Forelimb muscle (tissue), 1 donor: ENCODE results near the gene LRP3. TPM values are rescaled to one million over a fixed set of nuclear protein-coding genes. Genes with fewer than 3 reads are reported as not detected.

Experiments
- DNase-seq: peaks from one replicate; pipeline ENCODE4 v3.0.0-alpha.2; 2013; ENCODE audit warnings: low read depth
- polyA plus RNA-seq: library from polyadenylated mRNA; unstranded; fragments of 120-200 nt; gene quantifications from one replicate; pipeline ENCODE4 v1.2.1, GENCODE V29; 2013; ENCODE audit not compliant: insufficient read length

The LRP3 gene
- polyA plus RNA-seq, 1 donor, result 19.2 TPM

GRCh38 chr19:33235269-33235995 is 41.3 kb downstream of the LRP3 start:
- no peak for DNase-seq

DNA sequence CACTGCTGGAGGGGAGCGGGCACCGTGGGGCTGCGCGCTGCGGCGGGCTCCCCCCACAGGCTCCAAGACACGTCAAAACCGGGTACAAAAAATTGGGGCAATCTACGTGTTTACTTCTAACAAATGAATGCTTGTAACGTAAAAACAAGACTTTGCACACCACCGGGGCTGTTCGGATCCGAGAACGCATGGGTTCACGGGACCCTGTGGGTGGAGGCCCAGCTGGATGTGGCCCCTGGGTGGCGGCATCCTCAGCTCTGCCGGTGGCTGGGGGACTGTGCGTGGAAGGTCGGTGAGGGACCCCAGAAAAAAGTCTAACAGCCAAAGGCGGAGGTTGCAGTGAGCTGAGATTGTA is 41.8 kb downstream of the LRP3 start:
- no peak for DNase-seq

DNA sequence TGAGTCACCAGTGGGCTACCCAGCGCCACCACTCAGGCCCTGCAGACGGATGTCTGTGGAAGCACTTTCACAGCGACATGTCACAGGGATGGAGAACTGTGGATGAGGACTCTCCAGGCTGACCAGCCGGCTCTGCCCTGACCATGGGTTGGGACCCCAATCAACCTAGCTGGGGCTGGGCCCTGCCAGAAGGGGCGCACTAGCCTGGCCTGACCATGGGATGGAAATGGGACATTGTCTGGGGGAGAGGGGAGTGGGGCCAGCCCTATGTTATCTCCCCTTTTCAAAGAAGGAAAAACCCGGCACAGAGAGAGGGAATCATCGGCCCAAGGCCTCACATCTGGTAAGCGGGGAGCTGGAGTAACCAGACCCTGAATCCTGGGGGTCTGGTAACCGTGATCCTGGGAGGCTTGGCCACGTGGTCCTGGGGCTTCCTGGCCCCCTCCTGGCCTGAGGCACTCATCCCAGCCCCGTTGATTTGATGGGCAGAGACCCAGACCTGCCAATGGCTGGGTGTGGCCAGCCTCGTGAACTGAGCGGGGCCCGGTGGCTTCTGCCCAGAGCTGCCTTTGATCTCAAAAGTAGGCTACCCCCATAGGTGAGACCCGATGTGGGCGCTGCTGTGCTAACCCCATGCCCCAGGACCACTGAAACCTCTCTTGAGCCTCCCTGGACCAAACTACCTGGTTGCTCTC is 42.7 kb downstream of the LRP3 start:
- DNase-seq, result no peak

- no peak for DNase-seq
Measured at GRCh38 chr19:33238481-33239149, 44.5 kb downstream of the LRP3 start.

DNA sequence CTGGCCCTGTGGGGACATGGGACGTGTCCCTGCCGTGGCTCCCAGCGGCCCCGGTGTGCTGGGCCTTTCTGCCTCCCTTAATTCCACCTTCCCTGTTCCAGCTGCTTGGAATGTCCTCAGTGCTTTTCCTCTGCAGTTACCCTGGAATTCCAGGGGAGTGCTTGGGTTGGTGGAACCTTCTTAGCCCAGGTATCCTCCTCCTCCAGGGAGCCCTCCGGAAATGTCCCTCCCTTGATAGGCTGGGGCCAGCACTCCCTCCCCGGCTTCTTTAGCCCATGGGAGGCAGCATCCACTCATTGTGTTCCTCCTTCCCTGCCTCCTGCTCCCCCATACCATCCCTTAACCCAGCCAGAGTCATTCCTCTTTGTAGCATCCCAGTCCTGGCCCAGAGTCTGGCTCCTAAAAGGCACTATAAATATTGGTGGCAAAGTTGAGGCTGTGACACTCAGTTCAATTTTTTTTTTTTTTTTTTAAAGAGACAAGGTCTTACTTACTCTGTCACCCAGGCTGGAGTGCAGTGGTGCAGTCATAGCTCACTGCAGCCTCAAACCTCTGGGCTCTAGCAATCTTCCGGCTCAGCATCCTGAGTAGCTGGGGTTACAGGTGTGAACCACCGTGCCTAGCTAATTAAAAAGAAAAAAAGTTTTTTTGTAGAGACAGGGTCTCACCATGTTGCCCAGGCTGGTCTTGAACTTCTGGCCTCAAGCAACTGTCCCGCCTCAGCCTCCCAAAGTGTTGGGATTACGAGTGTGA is 45.3 kb downstream of the LRP3 start:
- no peak for DNase-seq

DNA sequence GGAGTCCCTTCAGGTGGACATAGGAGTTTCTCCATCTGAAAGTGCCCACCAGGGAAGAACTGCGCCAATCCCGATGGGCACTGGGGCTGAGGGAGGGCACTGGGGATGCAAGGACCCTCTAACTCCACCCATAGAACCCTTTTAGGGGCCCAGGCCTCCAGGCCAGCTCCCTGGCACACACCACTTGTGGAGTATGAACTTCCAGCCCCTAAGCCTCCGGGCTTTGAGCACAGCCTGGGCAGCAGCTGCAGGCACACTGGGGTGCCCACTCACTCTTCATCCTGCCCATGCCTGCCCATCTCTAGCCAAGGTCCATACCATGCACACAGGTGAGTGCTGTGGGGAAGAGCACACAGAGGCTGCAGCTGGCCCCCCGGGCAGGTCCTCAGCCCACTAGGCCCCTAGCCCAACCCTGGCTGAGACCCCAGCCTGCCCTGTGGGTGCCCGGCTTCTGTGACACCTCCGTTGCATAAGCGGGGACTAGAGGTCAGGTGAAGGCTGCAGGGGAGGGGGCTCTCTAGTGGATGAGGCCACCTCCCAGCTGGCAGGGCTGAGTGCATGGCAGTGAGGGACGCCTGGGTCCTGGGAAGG is 46.1 kb downstream of the LRP3 start:
- no peak for DNase-seq

GRCh38 chr19:33241091-33241529 is 47.0 kb downstream of the LRP3 start:
- no peak for DNase-seq

GRCh38 chr19:33241530-33242101 is 47.5 kb downstream of the LRP3 start:
- no peak for DNase-seq

DNA sequence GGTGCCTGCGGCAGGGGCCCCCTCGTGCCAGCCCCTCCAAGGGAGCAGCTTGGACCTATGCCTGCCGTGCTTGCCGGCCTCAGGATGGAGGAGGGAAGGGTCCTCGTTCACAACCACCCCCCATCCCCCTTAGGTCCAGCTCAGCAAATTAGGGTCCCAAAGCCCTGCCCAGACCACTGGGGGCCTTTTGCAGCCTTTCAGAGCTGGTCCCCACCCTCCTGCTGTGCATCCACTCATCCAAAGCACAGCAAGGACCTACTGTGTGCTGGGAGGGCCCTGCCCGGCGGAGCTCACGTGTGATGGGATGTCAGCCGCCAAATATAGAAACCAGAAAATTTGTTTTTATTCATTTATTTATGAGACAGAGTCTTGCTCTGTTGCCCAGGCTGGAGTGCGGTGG is 48.0 kb downstream of the LRP3 start:
- no peak for DNase-seq

DNA sequence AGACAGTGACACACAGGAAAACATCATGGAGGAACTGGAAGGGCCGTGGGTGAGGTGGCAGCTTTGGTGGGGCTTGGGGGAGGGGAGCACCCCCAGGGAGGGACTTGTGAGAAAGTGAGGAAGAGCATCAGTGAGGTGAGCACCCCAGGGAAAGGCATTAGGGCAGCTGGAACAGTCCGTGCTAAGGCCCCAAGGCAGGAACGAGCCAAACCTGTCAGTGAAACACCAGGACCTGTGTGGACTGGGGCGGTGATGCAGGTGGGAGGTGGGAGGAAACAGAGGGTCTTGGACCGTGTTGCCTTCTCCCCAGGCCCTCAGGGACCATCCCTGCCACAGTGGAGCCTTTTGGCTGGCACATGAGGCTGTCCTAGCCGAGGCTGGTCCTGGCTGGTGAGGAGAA is 48.8 kb downstream of the LRP3 start:
- DNase-seq, result no peak

DNA sequence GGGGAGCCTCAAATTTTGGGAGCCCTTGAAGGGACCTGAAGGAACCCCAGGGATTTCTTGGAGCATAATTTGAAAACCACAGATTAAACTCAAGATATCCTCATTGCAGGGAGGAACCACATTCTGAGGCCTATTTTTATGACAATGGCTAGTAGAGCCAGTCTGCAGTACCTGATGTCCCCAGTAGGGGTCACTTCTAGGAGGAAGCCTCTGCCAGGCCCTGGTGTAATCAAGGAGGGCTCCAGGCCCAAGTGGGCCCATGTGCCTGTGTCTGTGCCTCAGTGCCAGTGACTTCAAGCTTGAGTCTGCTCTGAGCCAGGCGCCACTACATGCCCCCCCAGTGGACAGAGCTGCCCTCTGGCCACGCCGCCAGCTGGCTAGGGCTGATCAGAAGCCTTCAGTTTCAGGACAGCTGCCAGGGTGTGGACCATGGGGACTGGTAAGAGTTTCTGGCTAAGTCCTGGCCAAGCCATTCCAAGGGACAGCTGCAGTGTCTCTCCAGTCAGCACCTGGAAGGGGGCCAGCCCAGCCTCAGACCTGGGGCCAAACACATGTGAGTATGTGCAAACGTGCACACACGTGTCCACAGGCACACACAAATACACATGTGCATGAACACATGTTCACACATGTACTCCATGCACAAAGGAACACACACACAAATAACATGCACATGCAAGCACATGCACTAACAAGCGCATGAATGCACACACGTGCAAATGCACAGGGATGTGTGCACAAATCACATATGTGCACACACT is 52.0 kb downstream of the LRP3 start:
- DNase-seq, result no peak

- DNase-seq, result no peak
Measured at GRCh38 chr19:33246709-33247440, 52.7 kb downstream of the LRP3 start.

- no peak for DNase-seq
Measured at GRCh38 chr19:33247441-33247819, 53.3 kb downstream of the LRP3 start.

- DNase-seq, result no peak
Measured at GRCh38 chr19:33248104-33248503, 54.0 kb downstream of the LRP3 start.

DNA sequence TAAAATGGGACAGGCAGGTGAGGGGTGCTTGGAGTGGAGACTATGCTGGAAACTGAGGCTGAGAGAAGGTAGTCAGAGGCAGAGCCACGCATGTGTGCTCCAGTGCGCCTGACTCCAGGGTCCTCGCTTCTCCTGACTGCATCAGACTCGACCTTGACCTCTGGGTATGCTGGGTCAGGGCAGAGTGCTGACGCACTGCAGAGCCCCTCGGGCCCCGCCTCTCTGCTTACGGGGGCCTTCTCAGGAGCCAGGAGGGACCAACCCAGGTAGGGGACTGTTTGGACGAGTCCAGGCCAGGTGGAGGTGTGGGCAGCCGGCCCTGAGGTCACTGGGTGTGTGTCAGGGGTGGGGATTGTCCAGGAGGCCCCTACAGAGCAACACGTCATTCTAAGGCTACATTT is 54.4 kb downstream of the LRP3 start:
- no peak for DNase-seq

DNA sequence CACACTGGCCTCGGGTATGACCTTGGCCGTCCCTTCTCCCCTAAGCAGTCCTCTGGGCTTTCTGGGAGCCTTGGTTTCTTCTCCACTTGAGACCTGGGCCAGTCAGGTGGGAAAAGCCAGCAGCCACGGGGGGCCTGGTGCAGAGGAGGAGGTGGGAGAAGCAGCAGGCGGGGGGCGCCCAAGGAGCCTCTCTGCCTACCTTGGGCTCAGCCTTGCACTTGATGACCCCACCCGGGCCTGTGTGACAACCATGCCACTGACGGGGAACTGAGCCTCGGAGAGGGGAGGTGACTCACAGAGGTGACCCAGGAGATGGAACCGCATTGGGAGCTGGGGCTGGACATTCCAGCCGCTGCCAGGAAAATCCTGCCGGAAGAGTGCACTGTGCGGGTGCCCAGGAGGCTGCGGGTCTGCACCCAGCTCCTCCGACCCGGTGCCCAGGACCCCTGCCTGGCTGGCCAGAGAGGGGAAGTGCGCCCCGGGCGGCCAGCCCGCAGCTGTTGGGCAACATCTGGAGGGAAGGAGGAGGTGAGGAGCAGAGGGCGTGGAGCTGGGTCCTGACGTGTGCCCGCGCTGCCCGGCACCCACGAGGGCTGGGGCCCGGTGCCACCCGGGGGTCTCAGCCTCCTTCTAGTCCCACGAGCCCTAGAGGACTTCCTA is 55.0 kb downstream of the LRP3 start:
- no peak for DNase-seq

DNA sequence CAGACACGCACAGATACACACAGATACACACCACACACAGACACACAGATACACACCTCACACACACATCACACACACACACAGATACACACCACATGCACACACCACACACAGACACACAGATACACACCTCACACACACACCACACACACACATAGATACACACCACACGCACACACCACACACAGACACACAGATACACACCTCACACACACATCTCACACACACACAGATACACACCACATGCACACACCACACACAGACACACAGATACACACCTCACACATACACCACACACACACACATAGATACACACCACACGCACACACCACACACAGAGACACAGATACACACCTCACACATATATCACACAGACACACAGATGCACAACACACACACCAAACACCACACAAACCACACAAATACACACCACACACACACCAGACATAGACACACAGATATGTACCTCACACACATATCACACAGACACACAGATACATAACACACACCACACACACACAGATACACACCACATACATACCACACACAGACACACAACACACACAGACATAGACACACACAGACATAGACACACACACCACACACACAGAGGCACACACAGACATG is 55.7 kb downstream of the LRP3 start:
- no peak for DNase-seq

DNA sequence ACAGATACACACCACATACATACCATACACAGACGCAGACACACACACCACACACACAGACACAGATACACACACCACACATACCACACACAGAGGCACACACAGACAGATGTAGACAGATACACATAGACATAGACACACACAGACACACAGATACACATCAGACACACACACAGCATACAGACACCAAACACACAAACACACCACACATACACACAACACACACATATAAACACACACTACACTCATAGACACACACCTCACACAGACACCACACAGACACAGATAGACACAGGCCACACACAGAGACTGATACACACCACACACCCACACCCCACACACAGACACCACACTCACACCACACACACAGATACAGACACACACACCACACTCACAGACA is 56.4 kb downstream of the LRP3 start:
- no peak for DNase-seq

DNA sequence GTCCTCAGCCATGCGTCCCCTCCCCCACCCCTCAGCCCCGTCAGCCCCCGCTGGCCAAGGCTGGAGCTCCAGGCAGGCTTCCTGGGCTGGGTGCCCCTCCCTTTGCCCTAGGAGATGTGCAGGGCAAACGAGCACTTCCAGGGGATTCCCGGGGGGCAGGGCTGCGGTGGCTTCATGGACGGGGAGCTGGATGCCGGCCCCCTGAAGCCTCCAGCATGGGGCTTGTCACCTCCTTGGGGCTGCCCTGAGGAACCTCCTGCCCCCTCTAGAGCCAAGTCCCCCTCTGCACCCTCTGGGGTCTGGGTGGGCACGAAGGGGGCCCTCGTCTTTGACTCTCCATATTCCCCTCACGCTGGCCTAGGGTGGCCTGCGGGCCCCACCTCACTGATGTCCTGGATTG is 56.9 kb downstream of the LRP3 start:
- no peak for DNase-seq
